H1 (cell line): Measurements from ENCODE around the gene TLK1. TPM values are rescaled to one million over a fixed set of nuclear protein-coding genes. Genes with fewer than 3 reads are reported as not detected.

Source experiments
- ATF2 ChIP-seq: IDR thresholded peaks from 2 replicates; pipeline ENCODE4 v1.6.1; 2012; ENCODE audit warnings: low read length, inconsistent platforms
- BCL11A ChIP-seq, 2 experiments: IDR thresholded peaks; one replicate each; pipeline ENCODE4 v1.6.1; 2011; ENCODE audit warnings: low read depth in 2 of 2, low read length in 2 of 2, mild to moderate bottlenecking in 2 of 2
- CREB1 ChIP-seq: IDR thresholded peaks from 2 replicates; pipeline ENCODE4 v1.6.1; 2012; ENCODE audit warnings: inconsistent platforms
- CTCF ChIP-seq, 3 experiments: IDR thresholded peaks; 1 replicate in 2 of 3; 2 replicates in 1 of 3; pipeline versions ENCODE4 v1.5.1 to v1.6.1; 2011; ENCODE audit warnings: low read length in 3 of 3, mild to moderate bottlenecking in 3 of 3, inconsistent platforms in 2 of 3, low read depth in 1 of 3, moderate library complexity in 1 of 3; ENCODE audit not compliant: insufficient read depth in 1 of 3; ENCODE audit errors: control extremely low read depth in 1 of 3
- GTF2F1 ChIP-seq: IDR thresholded peaks from 2 replicates; pipeline ENCODE4 v1.6.1; 2012; ENCODE audit warnings: low read depth, low read length, improper control_type of control experiment, borderline replicate concordance
- HDAC2 ChIP-seq, 2 experiments: fragments of 300-600 bp in 1 of 2; sonication (generic) in 1 of 2; IDR thresholded peaks; 2 replicates each; pipeline ENCODE4 v1.6.1; 2011 to 2012; ENCODE audit warnings: low read depth in 2 of 2, low read length in 2 of 2, mild to moderate bottlenecking in 2 of 2, moderate library complexity in 2 of 2, borderline replicate concordance in 1 of 2, inconsistent platforms in 1 of 2
- JUN ChIP-seq: IDR thresholded peaks from 2 replicates; pipeline ENCODE4 v1.6.1; 2011; ENCODE audit warnings: low read depth, mild to moderate bottlenecking, improper control_type of control experiment, low read length
- JUND ChIP-seq: IDR thresholded peaks from 2 replicates; pipeline ENCODE4 v1.6.1; 2011; ENCODE audit warnings: mild to moderate bottlenecking, improper control_type of control experiment, low read length
- KDM1A ChIP-seq: fragments of 200-600, 300-600 bp; sonication (generic); IDR thresholded peaks from 2 replicates; pipeline ENCODE4 v1.7.1; 2016; ENCODE audit warnings: mild to moderate bottlenecking, low read length, borderline replicate concordance
- MAFK ChIP-seq: IDR thresholded peaks from 2 replicates; pipeline ENCODE4 v1.6.1; 2012; ENCODE audit warnings: low read depth, mild to moderate bottlenecking, improper control_type of control experiment, low read length
- MAX ChIP-seq: IDR thresholded peaks from 2 replicates; pipeline ENCODE4 v1.6.1; 2012; ENCODE audit warnings: inconsistent platforms
- PHF8 ChIP-seq: fragments of 200-600 bp; sonication (generic); conservative IDR thresholded peaks from 2 replicates; pipeline ENCODE4 v1.7.1; 2012; ENCODE audit warnings: low read depth, mild to moderate bottlenecking, inconsistent platforms, low read length, moderate library complexity
- RAD21 ChIP-seq, 2 experiments: IDR thresholded peaks in 1 of 2; conservative IDR thresholded peaks in 1 of 2; 2 replicates each; pipeline ENCODE4 v1.6.1; 2011; ENCODE audit warnings: low read depth in 2 of 2, low read length in 2 of 2, improper control_type of control experiment in 1 of 2, inconsistent platforms in 1 of 2, mild to moderate bottlenecking in 1 of 2, moderate library complexity in 1 of 2
- RNF2 ChIP-seq: fragments of 200-900, 300-1000 bp; sonication (generic); IDR thresholded peaks from 2 replicates; pipeline ENCODE4 v1.7.1; 2016; ENCODE audit warnings: borderline replicate concordance, low read depth, mild to moderate bottlenecking, antibody characterized with exemption, low read length; ENCODE audit not compliant: poor library complexity, severe bottlenecking; ENCODE audit errors: missing control alignments
- SAP30 ChIP-seq: fragments of 300-600 bp; sonication (generic); IDR thresholded peaks from 2 replicates; pipeline ENCODE4 v1.7.1; 2012; ENCODE audit warnings: low read length, moderate library complexity, mild to moderate bottlenecking, inconsistent platforms; ENCODE audit not compliant: insufficient read depth, insufficient replicate concordance
- SIRT6 ChIP-seq: IDR thresholded peaks from one replicate; pipeline ENCODE4 v1.7.1; 2012; ENCODE audit warnings: low read length, inconsistent platforms
- YY1 ChIP-seq: IDR thresholded peaks from 2 replicates; pipeline ENCODE4 v1.6.1; 2011; ENCODE audit warnings: low read depth, mild to moderate bottlenecking, low read length
- polyA plus RNA-seq, 7 experiments: library from polyadenylated mRNA; depleted of rRNA in 3 of 7; stranded (reverse) in 5 of 7; unstranded in 2 of 7; fragments of >200 nt in 5 of 7; fragments of 200-250 nt in 2 of 7; gene quantifications; 1 replicate in 5 of 7; 2 replicates in 1 of 7; 4 replicates in 1 of 7; pipeline versions ENCODE4 v1.2.1 to v1.2.3, GENCODE V29; 2011 to 2013; ENCODE audit warnings: missing spikeins in 2 of 7, mixed read lengths in 2 of 7
- total RNA-seq: library from RNA; stranded (reverse); fragmentation: NEBNext Ultra II Directional; extraction: Animal tissue kit (Norgen Biotek cat#: 25700); gene quantifications from 2 replicates; pipeline ENCODE4 v1.2.1, GENCODE V29; 2021

Gene TLK1
- total and polyA plus RNA-seq, 2 of the 8 experiments (the other 6 are each of a cell fraction or from before 2014, with no cell fraction given), result 11.2 to 102 TPM

- TF ChIP-seq RNF2 (no peak), PHF8 (0 out of 2 replicates have a peak, but pooled peaks have one; percentile 37), RAD21 (IDR thresholded peaks at IDR 0.05 in 1 of 2, conservative IDR thresholded peaks at IDR 0.05 in 1 of 2; ENCODE audit: low read depth in 2 of 2, low read length in 2 of 2) (peak; percentile 89 to 96), BCL11A (IDR thresholded peaks at IDR 0.05; ENCODE audit: low read depth in 2 of 2, low read length in 2 of 2) (no peak), HDAC2 (IDR thresholded peaks at IDR 0.05; ENCODE audit: borderline replicate concordance in 1 of 2, low read depth in 2 of 2, low read length in 2 of 2) (peak in 1 of 2 experiments; percentile 94; a peak in 1 of 4 replicates), YY1 (peak; percentile 59; the same call in 1 of the 2 replicates), SIRT6 (no peak), JUN (no peak), KDM1A (no peak), CREB1 (no peak; the same call in 1 of the 2 replicates), JUND (no peak), ATF2 (no peak), SAP30 (no peak), CTCF (IDR thresholded peaks at IDR 0.05; ENCODE audit: control extremely low read depth in 1 of 3, insufficient read depth in 1 of 3, low read depth in 1 of 3, low read length in 3 of 3) (peak; percentile 83 to 93 (median 83)), MAX (peak; percentile 90), GTF2F1 (no peak), MAFK (no peak)
Measured at GRCh38 chr2:170973492-170974303, 187.0 kb downstream of the TLK1 start (continued).
